ENCODE data around the gene ACTR1A. TPM values are rescaled to one million over a fixed set of nuclear protein-coding genes. Genes with fewer than 3 reads are reported as not detected.

The ACTR1A gene
- total and polyA plus RNA-seq, 9 of the 15 experiments (the other 6 are each of a cell fraction or from before 2014, with no cell fraction given), result 36.3 to 77.2 (median 49.6) TPM

- TF ChIP-seq CREB5 (CRISPR knock-in tag; IDR thresholded peaks at IDR 0.05) (no peak), ZNF217 (CRISPR knock-in tag; IDR thresholded peaks at IDR 0.05) (no peak), NR2C2 (CRISPR knock-in tag; IDR thresholded peaks at IDR 0.05) (no peak), NR2C2 (tag; IDR thresholded peaks at IDR 0.05) (peak; percentile 42; the same call in 1 of the 2 replicates), ZNF184 (CRISPR knock-in tag; IDR thresholded peaks at IDR 0.05) (no peak), THRAP3 (IDR thresholded peaks at IDR 0.05; ENCODE audit: borderline replicate concordance) (no peak), ATF1 (CRISPR knock-in tag; IDR thresholded peaks at IDR 0.05) (no peak), ATF1 (tag; IDR thresholded peaks at IDR 0.05) (peak; percentile 46), CBFB (CRISPR knock-in tag; IDR thresholded peaks at IDR 0.05) (no peak), SMARCA4 (IDR thresholded peaks at IDR 0.05) (0 out of 2 replicates have a peak, but pooled peaks have one; percentile 39), MEF2D (tag; conservative IDR thresholded peaks at IDR 0.05; ENCODE audit: low read depth) (0 out of 2 replicates have a peak, but pooled peaks have one; percentile 38), ZSCAN32 (CRISPR knock-in tag; IDR thresholded peaks at IDR 0.05) (no peak), JUND (IDR thresholded peaks at IDR 0.05; ENCODE audit: borderline replicate concordance, low read depth, low read length) (peak; percentile 98), JUND (tag; IDR thresholded peaks at IDR 0.05; ENCODE audit: borderline replicate concordance, low read depth, low read length) (peak; percentile 97), TFAM (CRISPR knock-in tag; conservative IDR thresholded peaks at IDR 0.05) (no peak), DPF2 (IDR thresholded peaks at IDR 0.05) (0 out of 2 replicates have a peak, but pooled peaks have one; percentile 49), NR2C1 (IDR thresholded peaks at IDR 0.05) (no peak), NR2C1 (tag; IDR thresholded peaks at IDR 0.05) (0 out of 2 replicates have a peak, but pooled peaks have one; percentile 37), CBX2 (IDR thresholded peaks at IDR 0.05; ENCODE audit: insufficient read depth, low read length, poor library complexity, severe bottlenecking) (no peak), XRCC4 (IDR thresholded peaks at IDR 0.05; ENCODE audit: extremely low read depth, insufficient read depth, insufficient read length) (no peak), SAFB2 (IDR thresholded peaks at IDR 0.05; ENCODE audit: borderline replicate concordance, low read depth, low read length, severe bottlenecking) (no peak), ARID1B (IDR thresholded peaks at IDR 0.05) (peak; percentile 57), ZNF76 (CRISPR knock-in tag; IDR thresholded peaks at IDR 0.05; ENCODE audit: borderline replicate concordance) (no peak), EP300 (IDR thresholded peaks at IDR 0.05; ENCODE audit: low read length) (no peak), GABPB2 (CRISPR knock-in tag; conservative IDR thresholded peaks at IDR 0.05) (no peak), ZNF584 (CRISPR knock-in tag; IDR thresholded peaks at IDR 0.05; ENCODE audit: low read depth) (peak; percentile 66; the same call in 1 of the 2 replicates), MITF (IDR thresholded peaks at IDR 0.05) (no peak), KDM1A (IDR thresholded peaks at IDR 0.05) (peak; percentile 51 to 53; a peak in 3 of 4 replicates), RFX5 (IDR thresholded peaks at IDR 0.05; ENCODE audit: low read depth, low read length) (no peak), GABPA (tag; conservative IDR thresholded peaks at IDR 0.05; ENCODE audit: low read depth) (no peak)
Measured at GRCh38 chr10:102452672-102453340, 49.7 kb downstream of the ACTR1A start (continued).
